ENCODE data around the gene NINL. TPM values are rescaled to one million over a fixed set of nuclear protein-coding genes. Genes with fewer than 3 reads are reported as not detected.

The NINL gene
- polyA plus RNA-seq, 1 donor (not counting 4 experiments of a cell fraction or from before 2014, with no cell fraction given) = 0.79 TPM

GRCh38 chr20:25567286-25567685 is 18.0 kb downstream of the NINL start:
- H3K9me1 ChIP-seq (ENCODE audit: control insufficient read depth, extremely low read depth, insufficient read depth, low read length) = no peaks in the 10 kb centered on the region
- no peak overlapping the region for H2AFZ ChIP-seq (ENCODE audit: control insufficient read depth, low read length)
- H3K79me2 ChIP-seq (ENCODE audit: control insufficient read depth, insufficient read depth, low read length) = no peaks in the 10 kb centered on the region
- no peak overlapping the region for H3K4me3 ChIP-seq (ENCODE audit: control insufficient read depth in 2 of 3, extremely low read depth in 1 of 3, insufficient read depth in 2 of 3, low read depth in 1 of 3, low read length in 3 of 3)
- H3K4me1 ChIP-seq (ENCODE audit: control insufficient read depth, extremely low read depth, insufficient read depth, low read length) = no peaks in the 10 kb centered on the region
- H4K20me1 ChIP-seq (ENCODE audit: control insufficient read depth, extremely low read depth, insufficient read depth, low read length) = no peaks in the 10 kb centered on the region
- FAIRE-seq (no peak), DNase-seq (ENCODE audit: low read depth, low spot score) (no peak)
- H3K4me2 ChIP-seq (ENCODE audit: control insufficient read depth, extremely low read depth, insufficient read depth, low read depth, low read length) = no peak overlapping the region
- H3K36me3 ChIP-seq (ENCODE audit: control insufficient read depth in 2 of 2, extremely low read depth in 1 of 2, insufficient read depth in 2 of 2, low read length in 2 of 2) = no peaks in the 10 kb centered on the region
- no peak overlapping the region for H3K9ac ChIP-seq (ENCODE audit: control insufficient read depth, extremely low read depth, insufficient read depth, low read length)
- TF ChIP-seq, protein P1, sequence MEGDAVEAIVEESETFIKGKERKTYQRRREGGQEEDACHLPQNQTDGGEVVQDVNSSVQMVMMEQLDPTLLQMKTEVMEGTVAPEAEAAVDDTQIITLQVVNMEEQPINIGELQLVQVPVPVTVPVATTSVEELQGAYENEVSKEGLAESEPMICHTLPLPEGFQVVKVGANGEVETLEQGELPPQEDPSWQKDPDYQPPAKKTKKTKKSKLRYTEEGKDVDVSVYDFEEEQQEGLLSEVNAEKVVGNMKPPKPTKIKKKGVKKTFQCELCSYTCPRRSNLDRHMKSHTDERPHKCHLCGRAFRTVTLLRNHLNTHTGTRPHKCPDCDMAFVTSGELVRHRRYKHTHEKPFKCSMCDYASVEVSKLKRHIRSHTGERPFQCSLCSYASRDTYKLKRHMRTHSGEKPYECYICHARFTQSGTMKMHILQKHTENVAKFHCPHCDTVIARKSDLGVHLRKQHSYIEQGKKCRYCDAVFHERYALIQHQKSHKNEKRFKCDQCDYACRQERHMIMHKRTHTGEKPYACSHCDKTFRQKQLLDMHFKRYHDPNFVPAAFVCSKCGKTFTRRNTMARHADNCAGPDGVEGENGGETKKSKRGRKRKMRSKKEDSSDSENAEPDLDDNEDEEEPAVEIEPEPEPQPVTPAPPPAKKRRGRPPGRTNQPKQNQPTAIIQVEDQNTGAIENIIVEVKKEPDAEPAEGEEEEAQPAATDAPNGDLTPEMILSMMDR (optimal IDR thresholded peaks at IDR 0.05 in 1 of 3, IDR thresholded peaks at IDR 0.05 in 1 of 3, conservative IDR thresholded peaks at IDR 0.05 in 1 of 3; ENCODE audit: extremely low read depth in 1 of 3, insufficient read depth in 2 of 3, low read length in 3 of 3) = no peak
- no peak for TF ChIP-seq EZH2 (IDR thresholded peaks at IDR 0.05; ENCODE audit: low read length)
- dilution Hi-C loops (cut with MboI; ENCODE audit: extremely low pct_ligation_motif_present, low sequenced_read_pairs) = no loop called here
- H3K9me3 ChIP-seq (ENCODE audit: control insufficient read depth, low read depth, low read length) = no peaks in the 10 kb centered on the region
- H3K27ac ChIP-seq (ENCODE audit: control insufficient read depth, insufficient read depth, low read length) = no peak overlapping the region
- H3K27me3 ChIP-seq (ENCODE audit: control insufficient read depth, extremely low read depth, insufficient read depth, low read length) = no peaks in the 10 kb centered on the region

DNA sequence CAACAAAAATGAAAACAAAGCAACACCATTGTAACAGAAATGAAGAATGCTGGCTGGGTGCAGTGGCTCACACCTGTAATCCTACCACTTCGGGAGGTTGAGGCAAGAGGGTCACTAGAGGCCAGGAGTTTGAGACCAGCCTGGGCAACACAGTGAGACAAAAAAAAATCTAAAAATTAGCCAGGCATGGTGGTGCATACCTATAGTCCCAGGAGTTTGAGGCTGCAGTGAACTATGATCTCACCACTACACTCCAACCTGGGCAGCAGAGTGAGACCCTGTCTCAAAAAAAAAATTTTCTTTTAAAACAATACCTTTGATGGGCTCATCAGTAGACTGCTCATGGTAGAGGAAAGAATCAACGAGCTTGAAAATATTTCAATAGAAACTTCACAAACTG is 18.5 kb downstream of the NINL start:
- TF ChIP-seq EZH2 (IDR thresholded peaks at IDR 0.05; ENCODE audit: low read length) = no peak
- TF ChIP-seq, protein P1 (optimal IDR thresholded peaks at IDR 0.05 in 1 of 3, IDR thresholded peaks at IDR 0.05 in 1 of 3, conservative IDR thresholded peaks at IDR 0.05 in 1 of 3; ENCODE audit: extremely low read depth in 1 of 3, insufficient read depth in 2 of 3, low read length in 3 of 3) = no peak
- Histone ChIP-seq H3K4me3 (ENCODE audit: control insufficient read depth in 2 of 3, extremely low read depth in 1 of 3, insufficient read depth in 2 of 3, low read depth in 1 of 3, low read length in 3 of 3) (no peak overlapping the region), H4K20me1 (ENCODE audit: control insufficient read depth, extremely low read depth, insufficient read depth, low read length) (no peaks in the 10 kb centered on the region), H2AFZ (ENCODE audit: control insufficient read depth, low read length) (no peak overlapping the region), H3K27ac (ENCODE audit: control insufficient read depth, insufficient read depth, low read length) (no peak overlapping the region), H3K4me2 (ENCODE audit: control insufficient read depth, extremely low read depth, insufficient read depth, low read depth, low read length) (no peak overlapping the region), H3K9me1 (ENCODE audit: control insufficient read depth, extremely low read depth, insufficient read depth, low read length) (no peaks in the 10 kb centered on the region), H3K9me3 (ENCODE audit: control insufficient read depth, low read depth, low read length) (no peaks in the 10 kb centered on the region), H3K4me1 (ENCODE audit: control insufficient read depth, extremely low read depth, insufficient read depth, low read length) (no peaks in the 10 kb centered on the region), H3K36me3 (ENCODE audit: control insufficient read depth in 2 of 2, extremely low read depth in 1 of 2, insufficient read depth in 2 of 2, low read length in 2 of 2) (no peaks in the 10 kb centered on the region), H3K27me3 (ENCODE audit: control insufficient read depth, extremely low read depth, insufficient read depth, low read length) (no peaks in the 10 kb centered on the region), H3K79me2 (ENCODE audit: control insufficient read depth, insufficient read depth, low read length) (no peaks in the 10 kb centered on the region), H3K9ac (ENCODE audit: control insufficient read depth, extremely low read depth, insufficient read depth, low read length) (no peak overlapping the region)
- DNase-seq (ENCODE audit: low read depth, low spot score) (no peak), FAIRE-seq (no peak)
- dilution Hi-C loops (cut with MboI; ENCODE audit: extremely low pct_ligation_motif_present, low sequenced_read_pairs) = no loop called here
